ENCODE data around the gene SH2B2. TPM values are rescaled to one million over a fixed set of nuclear protein-coding genes. Genes with fewer than 3 reads are reported as not detected.

Gene SH2B2
- polyA plus RNA-seq, 1 experiment, result 0.52 TPM

DNA sequence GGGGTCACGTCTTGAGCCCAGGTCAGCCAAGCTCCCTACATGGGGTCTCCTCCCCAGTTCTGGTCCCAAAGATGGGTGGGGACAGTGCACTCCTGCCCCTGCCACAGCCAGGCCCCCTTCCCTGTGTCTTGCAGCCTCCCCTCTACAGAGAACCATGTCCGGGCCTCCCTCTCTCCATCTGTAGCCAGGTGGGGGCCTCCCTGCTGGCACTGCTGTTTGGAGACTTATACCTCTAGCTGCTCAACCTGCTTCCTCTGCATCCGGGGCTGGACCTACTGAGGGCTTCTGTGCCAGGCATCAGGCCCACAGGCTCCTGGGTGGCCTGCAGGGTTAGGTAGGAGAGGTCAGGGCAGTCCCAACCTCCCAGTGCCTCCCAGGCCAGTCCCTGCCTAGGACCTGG lies 7.9 kb downstream of the SH2B2 start:
- Histone ChIP-seq H3K27me3 (ENCODE audit: control insufficient read depth, insufficient read depth, low read length) (peaks cover 8% of the 10 kb centered on the region), H3K9me3 (ENCODE audit: control insufficient read depth, insufficient read depth, low read length) (no peaks in the 10 kb centered on the region; the same call in 1 of the 2 replicates), H3K27ac (ENCODE audit: low read depth, low read length) (no peak overlapping the region), H3K4me3 (ENCODE audit: low read depth, low read length) (no peak overlapping the region)
- ChIA-PET POLR2A (no interaction called here), CTCF (interaction anchor here (1.0 kb wide), 1 partner anchor 22 kb away, joined by 3 read pairs; no protein-coding TSS in a partner anchor)
- no peak for DNase-seq (ENCODE audit: low read depth, low spot score)
- TF ChIP-seq CTCF (IDR thresholded peaks at IDR 0.05; ENCODE audit: low read depth, low read length), result no peak

DNA sequence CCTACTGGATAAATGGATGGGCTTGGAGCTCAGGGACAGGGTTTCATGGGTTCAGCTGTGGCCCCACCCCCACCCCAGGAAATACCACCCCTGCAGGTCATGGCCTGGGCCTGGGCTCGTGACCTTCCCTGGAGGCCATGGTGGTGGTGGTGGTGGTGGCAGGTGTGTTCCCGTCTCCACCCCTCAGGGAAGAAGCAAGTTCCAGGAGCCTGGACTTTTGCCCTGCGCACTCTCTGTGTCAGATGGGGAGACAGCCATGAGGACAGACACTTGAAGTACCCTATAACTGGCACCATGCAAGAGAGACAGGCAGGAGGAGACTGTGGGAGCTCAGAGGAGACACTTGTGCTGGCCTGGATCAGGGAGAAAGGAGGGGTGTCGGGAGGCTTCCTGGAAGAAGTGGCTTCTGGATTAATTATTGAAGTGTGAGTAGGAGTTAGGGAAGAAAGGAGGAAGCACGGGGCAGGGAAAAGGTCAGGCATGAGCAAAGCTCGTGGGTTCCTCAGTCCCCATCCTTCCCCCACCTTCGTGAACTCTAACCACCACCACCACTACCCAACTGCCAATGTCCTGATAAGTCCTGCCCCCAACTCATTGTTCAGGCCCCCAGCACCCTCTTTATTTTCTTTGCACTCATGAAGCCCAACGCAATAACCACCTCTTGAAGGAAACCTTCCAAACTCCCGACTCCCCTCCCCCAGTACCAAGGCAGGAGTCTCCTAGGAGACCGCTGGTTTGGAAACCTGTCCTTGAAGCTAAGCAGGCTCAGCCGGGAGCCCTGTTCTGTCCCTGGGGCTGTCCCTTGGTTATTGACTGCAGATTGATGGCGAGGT lies 8.9 kb downstream of the SH2B2 start:
- ChIA-PET CTCF (no interaction called here), POLR2A (no interaction called here)
- TF ChIP-seq CTCF (IDR thresholded peaks at IDR 0.05; ENCODE audit: low read depth, low read length), result no peak
- no peaks in the 10 kb centered on the region; the same call in 1 of the 2 replicates for H3K9me3 ChIP-seq (ENCODE audit: control insufficient read depth, insufficient read depth, low read length)
- no peak overlapping the region for H3K4me3 ChIP-seq (ENCODE audit: low read depth, low read length)
- H3K27ac ChIP-seq (ENCODE audit: low read depth, low read length), result no peak overlapping the region
- peaks cover 14% of the 10 kb centered on the region for H3K27me3 ChIP-seq (ENCODE audit: control insufficient read depth, insufficient read depth, low read length)
- no peak for DNase-seq (ENCODE audit: low read depth, low spot score)

DNA sequence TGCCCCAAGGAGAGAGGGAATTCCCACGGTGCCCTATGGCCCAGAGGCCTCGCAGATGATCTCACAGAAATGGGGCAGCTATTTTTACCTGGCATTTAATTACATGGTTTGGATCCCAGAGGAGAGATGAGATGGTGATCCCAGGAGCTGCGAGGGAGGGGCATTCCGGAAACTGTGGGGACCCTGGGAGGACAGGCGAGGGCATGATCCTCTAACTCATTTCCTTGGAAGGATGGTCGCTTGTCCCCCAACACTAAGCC lies 9.4 kb downstream of the SH2B2 start:
- Histone ChIP-seq H3K4me3 (ENCODE audit: low read depth, low read length) (no peak overlapping the region), H3K27ac (ENCODE audit: low read depth, low read length) (no peak overlapping the region), H3K9me3 (ENCODE audit: control insufficient read depth, insufficient read depth, low read length) (no peaks in the 10 kb centered on the region; the same call in 1 of the 2 replicates), H3K27me3 (ENCODE audit: control insufficient read depth, insufficient read depth, low read length) (peaks cover 14% of the 10 kb centered on the region)
- ChIA-PET CTCF (interaction anchor here (0.6 kb wide), 1 partner anchor 170 kb away, joined by 10 read pairs; no protein-coding TSS in a partner anchor), POLR2A (no interaction called here)
- TF ChIP-seq CTCF (IDR thresholded peaks at IDR 0.05; ENCODE audit: low read depth, low read length), result no peak
- no peak for DNase-seq (ENCODE audit: low read depth, low spot score)

GRCh38 chr7:102296514-102296913 lies 9.8 kb downstream of the SH2B2 start:
- CTCF ChIA-PET, result interaction anchor here (0.6 kb wide), 1 partner anchor 170 kb away, joined by 10 read pairs; no protein-coding TSS in a partner anchor
- Histone ChIP-seq H3K27ac (ENCODE audit: low read depth, low read length) (no peak overlapping the region), H3K4me3 (ENCODE audit: low read depth, low read length) (no peak overlapping the region), H3K27me3 (ENCODE audit: control insufficient read depth, insufficient read depth, low read length) (peaks cover 14% of the 10 kb centered on the region), H3K9me3 (ENCODE audit: control insufficient read depth, insufficient read depth, low read length) (no peaks in the 10 kb centered on the region)
- DNase-seq (ENCODE audit: low read depth, low spot score), result no peak
- TF ChIP-seq CTCF (IDR thresholded peaks at IDR 0.05; ENCODE audit: low read depth, low read length), result no peak
- POLR2A ChIA-PET, result no interaction called here

DNA sequence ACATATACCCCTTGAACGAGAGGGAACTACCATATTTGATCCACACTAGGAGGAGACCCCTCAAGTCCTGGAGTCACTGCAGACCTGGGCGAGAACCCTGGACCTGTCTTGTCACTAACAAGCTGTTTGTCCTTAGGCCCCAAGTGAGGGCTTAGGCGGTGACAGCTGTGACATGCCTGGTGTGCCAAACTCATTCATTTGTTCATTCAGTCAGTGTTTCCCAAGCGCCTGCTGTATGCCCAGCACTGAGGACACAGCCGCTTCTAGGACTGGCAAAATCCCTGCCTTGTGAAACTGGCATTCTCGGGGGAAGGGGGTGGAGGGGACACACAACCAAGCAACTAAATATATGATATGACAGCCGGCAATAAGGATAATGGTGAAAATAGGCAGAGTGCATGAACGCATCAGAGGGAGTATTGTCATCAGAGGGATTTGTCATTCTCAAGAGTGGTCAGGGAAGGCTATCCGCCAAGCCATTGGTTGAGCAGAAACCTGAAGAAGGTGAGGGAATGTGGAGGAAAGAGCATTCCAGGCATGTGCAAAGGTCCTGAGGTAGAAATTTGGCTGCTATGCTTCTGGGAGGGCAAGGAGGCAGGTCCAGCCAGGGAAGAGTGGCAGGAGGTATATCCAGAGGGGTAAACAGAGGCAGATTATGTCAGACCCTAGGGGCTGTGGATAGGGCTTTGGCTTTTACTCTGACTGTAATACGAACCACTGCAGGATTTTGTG lies 11.0 kb downstream of the SH2B2 start:
- no peak for TF ChIP-seq CTCF (IDR thresholded peaks at IDR 0.05; ENCODE audit: low read depth, low read length)
- H3K27ac ChIP-seq (ENCODE audit: low read depth, low read length), result no peak overlapping the region
- POLR2A ChIA-PET, result no interaction called here
- H3K4me3 ChIP-seq (ENCODE audit: low read depth, low read length), result no peak overlapping the region
- DNase-seq (ENCODE audit: low read depth, low spot score), result no peak
- H3K9me3 ChIP-seq (ENCODE audit: control insufficient read depth, insufficient read depth, low read length), result no peaks in the 10 kb centered on the region
- peaks cover 14% of the 10 kb centered on the region for H3K27me3 ChIP-seq (ENCODE audit: control insufficient read depth, insufficient read depth, low read length)
- CTCF ChIA-PET, result no interaction called here

All from AG04450 (cell line).